Mesendoderm (in vitro differentiated cells): ENCODE results near the gene TMEM244. TPM values are rescaled to one million over a fixed set of nuclear protein-coding genes. Genes with fewer than 3 reads are reported as not detected.

Experiments used
- DNase-seq: peaks from one replicate; pipeline ENCODE4 v3.0.0; 2013
- H2AK5ac ChIP-seq: 2 replicates; pipeline ENCODE4 v1.6.1; 2013; ENCODE audit warnings: low read length, inconsistent platforms
- H2BK120ac ChIP-seq: 2 replicates; pipeline ENCODE4 v1.6.1; 2013; ENCODE audit warnings: low read depth, mild to moderate bottlenecking, low read length, moderate library complexity, mixed read lengths
- H2BK15ac ChIP-seq: replicated peaks from 2 replicates; pipeline ENCODE4 v1.6.1; 2013; ENCODE audit warnings: low read depth, mild to moderate bottlenecking, moderate library complexity
- H2BK5ac ChIP-seq: 2 replicates; pipeline ENCODE4 v1.6.1; 2013; ENCODE audit warnings: low read length, inconsistent platforms
- H3K18ac ChIP-seq: 2 replicates; pipeline ENCODE4 v1.6.1; 2013; ENCODE audit warnings: mild to moderate bottlenecking, low read length, mixed read lengths
- H3K23ac ChIP-seq: one replicate; pipeline ENCODE4 v1.6.1; 2013; ENCODE audit warnings: low read length
- H3K27ac ChIP-seq: 2 replicates; pipeline ENCODE4 v1.5.1; 2013; ENCODE audit warnings: low read depth, mild to moderate bottlenecking, inconsistent platforms, low read length, moderate library complexity
- H3K27me3 ChIP-seq: 2 replicates; pipeline ENCODE4 v1.6.1; 2013; ENCODE audit warnings: low read length, control low read depth, mild to moderate bottlenecking, inconsistent platforms; ENCODE audit not compliant: insufficient read depth, poor library complexity
- H3K36me3 ChIP-seq: 2 replicates; pipeline ENCODE4 v1.6.1; 2013; ENCODE audit warnings: low read length, inconsistent platforms; ENCODE audit not compliant: control insufficient read depth, insufficient read depth
- H3K4ac ChIP-seq: one replicate; pipeline ENCODE4 v1.6.1; 2013; ENCODE audit warnings: low read depth, mild to moderate bottlenecking, low read length, moderate library complexity
- H3K4me1 ChIP-seq: 2 replicates; pipeline ENCODE4 v1.6.1; 2013; ENCODE audit warnings: low read depth, low read length, inconsistent platforms; ENCODE audit not compliant: control insufficient read depth
- H3K4me2 ChIP-seq: 2 replicates; pipeline ENCODE4 v1.6.1; 2013; ENCODE audit warnings: low read length
- H3K4me3 ChIP-seq: 2 replicates; pipeline ENCODE4 v1.5.1; 2013; ENCODE audit warnings: mild to moderate bottlenecking, low read length
- H3K56ac ChIP-seq: one replicate; pipeline ENCODE4 v1.6.1; 2013; ENCODE audit warnings: low read length
- H3K79me1 ChIP-seq: 2 replicates; pipeline ENCODE4 v1.6.1; 2013; ENCODE audit warnings: low read length, inconsistent platforms
- H3K79me2 ChIP-seq: 2 replicates; pipeline ENCODE4 v1.6.1; 2013; ENCODE audit warnings: mild to moderate bottlenecking, low read length; ENCODE audit not compliant: control insufficient read depth, insufficient read depth
- H3K9ac ChIP-seq: 2 replicates; pipeline ENCODE4 v1.6.1; 2013; ENCODE audit warnings: low read length, inconsistent platforms
- H4K5ac ChIP-seq: one replicate; pipeline ENCODE4 v1.6.1; 2013; ENCODE audit warnings: low read length
- H4K8ac ChIP-seq: one replicate; pipeline ENCODE4 v1.6.1; 2013; ENCODE audit warnings: low read depth, mild to moderate bottlenecking, control low read depth, low read length, moderate library complexity
- WGBS: extraction: QIAGEN DNeasy Blood & Tissue Kit; methylation state at CpG from one replicate; pipeline ENCODE4 v1.1.7; 2013; ENCODE audit warnings: low lambda C conversion rate, missing lambda C conversion rate; ENCODE audit not compliant: insufficient coverage; ENCODE audit errors: extremely low coverage; 5-methylcytosine and 5-hydroxymethylcytosine counted together
- polyA plus RNA-seq, 2 experiments: library from polyadenylated mRNA; stranded (reverse); fragments of 200-250 nt; gene quantifications; one replicate each; pipeline ENCODE4 v1.2.3, GENCODE V29; 2013

Gene TMEM244, protein sequence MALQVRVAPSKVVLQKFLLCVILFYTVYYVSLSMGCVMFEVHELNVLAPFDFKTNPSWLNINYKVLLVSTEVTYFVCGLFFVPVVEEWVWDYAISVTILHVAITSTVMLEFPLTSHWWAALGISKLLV
- not detected for polyA plus RNA-seq (2013, experiment 1 of 2)
- not detected for polyA plus RNA-seq (2013, experiment 2 of 2)

DNA sequence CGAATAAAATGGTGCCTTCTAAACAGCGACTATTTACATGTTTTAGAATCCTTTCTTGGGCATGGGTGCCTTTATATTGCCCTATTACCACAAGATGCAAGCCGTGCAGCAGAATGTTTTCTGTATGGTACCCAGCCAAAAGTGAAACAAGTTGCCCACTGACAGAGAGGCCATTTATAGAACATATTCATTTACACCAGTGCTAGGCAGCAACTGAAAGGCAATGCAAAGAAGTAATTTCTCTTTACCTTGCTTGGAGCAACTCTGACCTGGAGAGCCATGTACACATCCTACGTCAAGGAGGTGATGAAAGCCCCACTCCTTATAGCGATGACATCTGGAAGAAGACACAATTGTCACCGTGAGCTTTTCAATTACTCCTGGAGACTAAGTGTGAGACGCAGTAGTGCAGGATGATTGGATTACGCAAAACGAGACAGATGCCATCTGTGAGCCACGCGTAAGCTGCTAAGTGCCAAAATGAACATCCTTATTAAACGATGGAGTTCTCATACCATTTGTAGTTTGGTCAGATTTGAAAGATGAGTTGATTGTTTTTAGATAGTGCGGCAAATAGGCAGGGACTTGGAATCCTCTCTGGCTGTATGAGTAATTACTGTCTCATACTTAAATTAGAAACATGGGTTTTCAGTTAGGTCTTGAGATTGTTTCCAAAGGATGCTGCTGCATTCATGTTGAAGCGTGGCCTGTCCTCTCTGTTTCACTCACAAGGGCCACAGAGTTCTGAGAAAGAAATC, at the start of gene TMEM244:
TSS of gene TMEM244 (minus strand) at position 408 of the 758 bp plus-strand sequence. CDS start at position 281, 127 bp downstream.
- no peak within 1 kb of the TSS for H2BK5ac ChIP-seq
- DNase-seq: peak; percentile 45
- H3K18ac ChIP-seq: no peak within 1 kb of the TSS
- H4K8ac ChIP-seq: no peak within 1 kb of the TSS
- H3K27ac ChIP-seq: no peak within 1 kb of the TSS
- no peak within 1 kb of the TSS for H3K4me3 ChIP-seq
- H3K4me2 ChIP-seq: no peak within 1 kb of the TSS
- H3K23ac ChIP-seq: no peak within 1 kb of the TSS
- H3K9ac ChIP-seq: no peak within 1 kb of the TSS
- WGBS: no CpG with 5 or more reads among the region's 14 CpGs
- no peak within 1 kb of the TSS for H2BK120ac ChIP-seq
- H3K79me2 ChIP-seq: no peaks in the 10 kb centered on the region
- H4K5ac ChIP-seq: no peak within 1 kb of the TSS
- H3K36me3 ChIP-seq: no peaks in the 10 kb centered on the region
- H3K4me1 ChIP-seq: peaks cover 1% of the 10 kb centered on the region
- H3K79me1 ChIP-seq: no peaks in the 10 kb centered on the region
- H2BK15ac ChIP-seq: no peak within 1 kb of the TSS
- H3K56ac ChIP-seq: no peak within 1 kb of the TSS
- H3K4ac ChIP-seq: no peak within 1 kb of the TSS
- no peak within 1 kb of the TSS for H2AK5ac ChIP-seq
- H3K27me3 ChIP-seq: no peaks in the 10 kb centered on the region

DNA sequence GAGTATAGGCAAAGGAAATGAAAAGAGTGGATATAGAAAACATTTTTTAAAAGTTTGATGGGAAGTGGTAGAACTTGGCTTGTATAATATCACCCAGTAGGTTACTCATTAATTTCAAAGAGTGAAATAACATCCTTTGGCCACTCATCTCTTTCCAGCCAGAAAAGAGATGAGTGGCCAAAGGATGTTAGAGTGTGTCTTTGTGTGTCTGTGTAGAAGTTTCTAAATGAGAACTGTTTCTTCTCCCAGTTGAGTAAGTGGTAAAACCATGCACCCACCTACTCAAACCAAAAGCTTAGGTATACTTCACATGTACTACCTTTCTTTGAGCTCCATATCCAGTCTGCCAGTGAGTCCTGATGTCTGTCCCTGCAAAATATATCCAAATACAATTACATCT, 47.7 kb upstream of the TMEM244 start:
- Histone ChIP-seq H3K27ac (no peak overlapping the region), H3K27me3 (no peaks in the 10 kb centered on the region), H3K4me2 (no peak overlapping the region), H3K79me1 (no peaks in the 10 kb centered on the region), H3K36me3 (no peaks in the 10 kb centered on the region), H3K4me3 (no peak overlapping the region), H2AK5ac (no peak overlapping the region), H3K4me1 (no peaks in the 10 kb centered on the region), H3K56ac (no peak overlapping the region), H3K4ac (no peak overlapping the region), H2BK5ac (no peak overlapping the region), H3K79me2 (no peaks in the 10 kb centered on the region), H2BK15ac (no peak overlapping the region), H3K18ac (no peak overlapping the region), H4K5ac (no peak overlapping the region), H3K23ac (no peak overlapping the region), H2BK120ac (no peak overlapping the region), H3K9ac (no peak overlapping the region), H4K8ac (no peak overlapping the region)
- DNase-seq: no peak

DNA sequence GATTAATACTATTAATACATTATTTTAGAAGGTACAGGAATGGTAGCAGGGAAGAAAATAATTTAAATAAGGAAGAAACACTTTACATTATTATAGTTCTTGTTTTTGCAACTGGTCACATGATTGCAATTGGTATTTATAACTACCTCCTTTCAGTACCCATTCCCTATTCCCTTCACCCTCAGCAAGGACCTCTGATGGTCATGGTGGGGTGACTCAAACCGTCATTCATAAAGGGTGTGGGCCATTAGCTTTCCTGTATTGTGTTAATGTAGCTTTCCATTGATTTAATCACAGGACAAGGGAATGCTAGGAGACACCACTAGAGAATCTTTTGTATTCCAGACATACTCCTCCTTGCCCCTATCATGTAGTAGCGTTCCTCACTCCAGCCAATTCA, 47.2 kb upstream of the TMEM244 start:
- WGBS: no CpG with 5 or more reads among the region's 2 CpGs
- Histone ChIP-seq H3K4me1 (no peaks in the 10 kb centered on the region), H4K5ac (no peak overlapping the region), H3K27ac (no peak overlapping the region), H3K4me2 (no peak overlapping the region), H3K9ac (no peak overlapping the region), H2BK15ac (no peak overlapping the region), H3K23ac (no peak overlapping the region), H3K79me2 (no peaks in the 10 kb centered on the region), H2AK5ac (no peak overlapping the region), H3K79me1 (no peaks in the 10 kb centered on the region), H4K8ac (no peak overlapping the region), H2BK5ac (no peak overlapping the region), H3K56ac (no peak overlapping the region), H3K27me3 (no peaks in the 10 kb centered on the region), H3K18ac (no peak overlapping the region), H3K4me3 (no peak overlapping the region), H2BK120ac (no peak overlapping the region), H3K36me3 (no peaks in the 10 kb centered on the region), H3K4ac (no peak overlapping the region)
- no peak for DNase-seq

DNA sequence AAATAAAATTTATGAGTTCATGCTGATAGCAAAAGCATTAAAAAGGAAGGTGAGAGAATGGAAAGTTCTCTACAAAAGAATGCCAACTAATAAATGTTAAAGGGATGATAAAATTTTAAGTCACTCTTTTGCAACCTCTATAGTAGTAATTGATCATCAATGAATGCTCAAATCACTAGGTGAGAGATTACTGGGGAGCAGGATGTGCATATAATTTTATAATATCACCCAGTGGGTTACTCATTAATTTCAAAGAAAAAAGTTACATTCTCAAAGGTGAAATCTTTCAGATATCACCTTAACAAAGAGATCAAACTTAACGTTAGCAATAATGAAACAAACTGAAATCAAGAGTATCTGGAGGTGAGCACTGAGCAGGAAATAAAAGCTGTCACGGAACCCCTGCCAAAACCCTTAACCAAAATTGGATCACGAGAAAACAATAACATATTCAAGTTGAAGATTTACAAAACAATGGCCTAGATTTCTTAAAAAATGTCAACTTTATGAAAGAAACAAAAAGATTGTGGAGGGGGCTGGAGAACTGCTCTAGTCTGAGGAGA, 45.5 kb upstream of the TMEM244 start:
- Histone ChIP-seq H3K27ac (no peak overlapping the region), H3K4me3 (no peak overlapping the region), H3K4me2 (no peak overlapping the region), H2BK15ac (no peak overlapping the region), H3K4ac (no peak overlapping the region), H3K36me3 (no peaks in the 10 kb centered on the region), H3K79me1 (no peaks in the 10 kb centered on the region), H2BK5ac (no peak overlapping the region), H4K8ac (no peak overlapping the region), H2BK120ac (no peak overlapping the region), H3K4me1 (no peaks in the 10 kb centered on the region), H2AK5ac (no peak overlapping the region), H3K18ac (no peak overlapping the region), H3K9ac (no peak overlapping the region), H3K79me2 (no peaks in the 10 kb centered on the region), H3K27me3 (no peaks in the 10 kb centered on the region), H3K23ac (no peak overlapping the region), H4K5ac (no peak overlapping the region), H3K56ac (no peak overlapping the region)
- no peak for DNase-seq
- no CpG with 5 or more reads among the region's 3 CpGs for WGBS

- Histone ChIP-seq H2AK5ac (no peak overlapping the region), H3K4me1 (no peaks in the 10 kb centered on the region), H3K18ac (no peak overlapping the region), H2BK120ac (no peak overlapping the region), H3K4me3 (no peak overlapping the region), H3K79me1 (no peaks in the 10 kb centered on the region), H3K56ac (no peak overlapping the region), H3K27ac (no peak overlapping the region), H2BK5ac (no peak overlapping the region), H3K9ac (no peak overlapping the region), H3K4me2 (no peak overlapping the region), H3K36me3 (no peaks in the 10 kb centered on the region), H3K79me2 (no peaks in the 10 kb centered on the region), H3K27me3 (no peaks in the 10 kb centered on the region), H4K5ac (no peak overlapping the region), H3K23ac (no peak overlapping the region), H4K8ac (no peak overlapping the region), H3K4ac (no peak overlapping the region), H2BK15ac (no peak overlapping the region)
- DNase-seq: no peak
Measured at GRCh38 chr6:129903082-129903481, 42.0 kb upstream of the TMEM244 start.
